WTC11 (cell line): ENCODE results near the gene TP63. TPM values are rescaled to one million over a fixed set of nuclear protein-coding genes. Genes with fewer than 3 reads are reported as not detected.

ENCODE experiments used
- ATAC-seq: fragments of 200-7000 bp; cut with Tn5 transposase; 2 replicates; pipeline ENCODE4 v1.10.0; 2021; ENCODE audit warnings: mild to moderate bottlenecking, moderate library complexity
- CTCF ChIA-PET: fragments of 300-600 bp; sonication (Branson Sonifier 250); formaldehyde crosslinking; loops from one replicate; lab custom pipeline; 2021; ENCODE audit warnings: antibody characterized with exemption; lab: Charles Lee
- POLR2A ChIA-PET: fragments of 350-600 bp; sonication (Branson Sonifier 250); formaldehyde crosslinking; loops from one replicate; lab custom pipeline; 2021; ENCODE audit warnings: antibody characterized with exemption; lab: Charles Lee
- DNase-seq: peaks from one replicate; pipeline ENCODE4 v3.0.0; 2021; ENCODE audit warnings: low spot score
- H3K27ac Mint-ChIP-seq: 2 replicates; pipeline ENCODE4 v1.8.0; 2021; ENCODE audit warnings: mixed read lengths
- H3K27me3 Mint-ChIP-seq: 2 replicates; pipeline ENCODE4 v1.8.0; 2021; ENCODE audit warnings: low read depth, mild to moderate bottlenecking, moderate library complexity, mixed read lengths
- H3K36me3 Mint-ChIP-seq: 2 replicates; pipeline ENCODE4 v1.8.0; 2021; ENCODE audit warnings: mixed read lengths
- H3K4me1 Mint-ChIP-seq: 2 replicates; pipeline ENCODE4 v1.8.0; 2022; ENCODE audit warnings: mixed read lengths
- H3K4me3 Mint-ChIP-seq: 2 replicates; pipeline ENCODE4 v1.8.0; 2021; ENCODE audit warnings: mild to moderate bottlenecking, moderate library complexity, mixed read lengths
- H3K9me3 Mint-ChIP-seq: 2 replicates; pipeline ENCODE4 v1.8.0; 2021; ENCODE audit warnings: mixed read lengths
- CBFB ChIP-seq: sonication (generic); formaldehyde crosslinking; IDR thresholded peaks from 2 replicates; pipeline ENCODE4 v1.8.1; 2022; ENCODE audit warnings: mild to moderate bottlenecking, low read depth, missing genetic modification reagents
- E2F5 ChIP-seq: sonication (generic); formaldehyde crosslinking; IDR thresholded peaks from 2 replicates; pipeline ENCODE4 v1.8.1; 2022; ENCODE audit warnings: mild to moderate bottlenecking, moderate library complexity, missing genetic modification reagents
- ERG ChIP-seq: fragments of 250-450 bp; sonication (Bioruptor Pico); IDR thresholded peaks from 2 replicates; pipeline ENCODE4 v1.8.0; 2021; ENCODE audit warnings: mild to moderate bottlenecking
- ESRRA ChIP-seq: sonication (generic); formaldehyde crosslinking; IDR thresholded peaks from 2 replicates; pipeline ENCODE4 v1.8.1; 2022; ENCODE audit warnings: mild to moderate bottlenecking, missing genetic modification reagents, borderline replicate concordance
- ETV6 ChIP-seq: sonication (generic); formaldehyde crosslinking; IDR thresholded peaks from 2 replicates; pipeline ENCODE4 v1.8.1; 2022; ENCODE audit warnings: mild to moderate bottlenecking, missing genetic modification reagents
- GTF2I ChIP-seq: fragments of 250-450 bp; sonication (Bioruptor Pico); conservative IDR thresholded peaks from 2 replicates; pipeline ENCODE4 v1.4.0; 2021; ENCODE audit warnings: mild to moderate bottlenecking
- IRF2 ChIP-seq: sonication (generic); formaldehyde crosslinking; IDR thresholded peaks from 2 replicates; pipeline ENCODE4 v1.8.0; 2022; ENCODE audit warnings: low read depth, missing genetic modification reagents, borderline replicate concordance
- KAT7 ChIP-seq: sonication (generic); formaldehyde crosslinking; IDR thresholded peaks from 2 replicates; pipeline ENCODE4 v1.8.1; 2023; ENCODE audit warnings: missing genetic modification reagents, mild to moderate bottlenecking, borderline replicate concordance
- MXD4 ChIP-seq: fragments of 250-450 bp; sonication (Bioruptor Pico); IDR thresholded peaks from 2 replicates; pipeline ENCODE4 v1.8.0; 2021; ENCODE audit warnings: mild to moderate bottlenecking, moderate library complexity, borderline replicate concordance
- NR3C1 ChIP-seq: sonication (generic); formaldehyde crosslinking; conservative IDR thresholded peaks from 2 replicates; pipeline ENCODE4 v1.8.1; 2023; ENCODE audit warnings: low read depth, mild to moderate bottlenecking, missing genetic modification reagents
- PRDM15 ChIP-seq: sonication (generic); formaldehyde crosslinking; IDR thresholded peaks from 2 replicates; pipeline ENCODE4 v1.8.0; 2022; ENCODE audit warnings: missing genetic modification reagents
- PREB ChIP-seq: sonication (generic); formaldehyde crosslinking; IDR thresholded peaks from 2 replicates; pipeline ENCODE4 v1.8.1; 2022; ENCODE audit warnings: mild to moderate bottlenecking, missing genetic modification reagents, moderate library complexity, borderline replicate concordance
- RORB ChIP-seq: fragments of 250-450 bp; sonication (Bioruptor Pico); IDR thresholded peaks from 2 replicates; pipeline ENCODE4 v1.9.0; 2021; ENCODE audit warnings: mild to moderate bottlenecking
- ZBTB21 ChIP-seq: sonication (generic); formaldehyde crosslinking; IDR thresholded peaks from 2 replicates; pipeline ENCODE4 v1.8.1; 2023; ENCODE audit warnings: mild to moderate bottlenecking, missing genetic modification reagents, borderline replicate concordance
- ZNF138 ChIP-seq: sonication (generic); formaldehyde crosslinking; conservative IDR thresholded peaks from 2 replicates; pipeline ENCODE4 v1.8.1; 2022; ENCODE audit warnings: mild to moderate bottlenecking, moderate library complexity, missing genetic modification reagents
- ZNF219 ChIP-seq: sonication (generic); formaldehyde crosslinking; IDR thresholded peaks from 2 replicates; pipeline ENCODE4 v1.8.0; 2023; ENCODE audit warnings: missing genetic modification reagents, mild to moderate bottlenecking, borderline replicate concordance
- ZNF281 ChIP-seq: sonication (generic); formaldehyde crosslinking; IDR thresholded peaks from 2 replicates; pipeline ENCODE4 v1.8.0; 2023; ENCODE audit warnings: mild to moderate bottlenecking, missing genetic modification reagents
- ZNF396 ChIP-seq: fragments of 250-450 bp; sonication (Bioruptor Pico); IDR thresholded peaks from 2 replicates; pipeline ENCODE4 v1.8.0; 2021; ENCODE audit warnings: mild to moderate bottlenecking, moderate library complexity, borderline replicate concordance
- ZNF416 ChIP-seq: fragments of 250-450 bp; sonication (Bioruptor Pico); IDR thresholded peaks from 2 replicates; pipeline ENCODE4 v1.9.0; 2021; ENCODE audit warnings: mild to moderate bottlenecking, inconsistent platforms
- total RNA-seq: library from RNA; stranded (reverse); gene quantifications from 3 replicates; pipeline ENCODE4 v1.2.3, GENCODE V29; 2021

Gene TP63
- total RNA-seq, 1 experiment from 2014 or later = 0.09 TPM

GRCh38 chr3:189860296-189860695 lies 229.1 kb downstream of the TP63 start (continued):
- no peak for TF ChIP-seq ETV6 (CRISPR knock-in tag)

GRCh38 chr3:189862385-189862998 lies 231.3 kb downstream of the TP63 start:
- DNase-seq = no peak
- ATAC-seq = no peak
- no peak overlapping the region for H3K27ac Mint-ChIP-seq
- no peak overlapping the region for H3K4me3 Mint-ChIP-seq
- no peaks in the 10 kb centered on the region for H3K36me3 Mint-ChIP-seq
- TF ChIP-seq KAT7 (CRISPR knock-in tag) (no peak), PREB (CRISPR knock-in tag) (no peak), ZNF138 (CRISPR knock-in tag) (no peak), IRF2 (no peak), ZNF219 (no peak)
- peaks cover 6% of the 10 kb centered on the region for H3K9me3 Mint-ChIP-seq
- H3K27me3 Mint-ChIP-seq = no peaks in the 10 kb centered on the region
- ChIA-PET CTCF (no interaction called here), POLR2A (no interaction called here)
- no peaks in the 10 kb centered on the region for H3K4me1 Mint-ChIP-seq

- ATAC-seq (no peak), DNase-seq (no peak)
- H3K27me3 Mint-ChIP-seq = no peaks in the 10 kb centered on the region
- H3K36me3 Mint-ChIP-seq = no peaks in the 10 kb centered on the region
- H3K27ac Mint-ChIP-seq = no peak overlapping the region
- POLR2A ChIA-PET = no interaction called here
- TF ChIP-seq CBFB (CRISPR knock-in tag) = no peak
- TF ChIP-seq RORB = no peak
- TF ChIP-seq PRDM15 (CRISPR knock-in tag) = no peak
- TF ChIP-seq KAT7 (CRISPR knock-in tag) = no peak
- TF ChIP-seq ERG (CRISPR knock-in tag) = no peak
- no peak for TF ChIP-seq ZNF416
- TF ChIP-seq ZNF396 (CRISPR knock-in tag) = no peak
- TF ChIP-seq NR3C1 = no peak
- no peak for TF ChIP-seq MXD4 (CRISPR knock-in tag)
- TF ChIP-seq ESRRA = no peak
- no peak for TF ChIP-seq ZBTB21 (CRISPR knock-in tag)
- TF ChIP-seq ZNF281 = no peak
- TF ChIP-seq E2F5 (CRISPR knock-in tag) = no peak
- TF ChIP-seq GTF2I (CRISPR knock-in tag) = no peak
- H3K9me3 Mint-ChIP-seq = peaks cover 6% of the 10 kb centered on the region
- H3K4me3 Mint-ChIP-seq = no peak overlapping the region
- no peaks in the 10 kb centered on the region for H3K4me1 Mint-ChIP-seq
- CTCF ChIA-PET = no interaction called here
Measured at GRCh38 chr3:189863031-189863430, 231.8 kb downstream of the TP63 start.
